Nephron progenitor cell (in vitro differentiated cells): ENCODE measurements around the gene C16orf82.

Experiments
- DNase-seq: peaks from one replicate; pipeline ENCODE4 v3.0.0; 2021
- H3K27ac Mint-ChIP-seq: 2 replicates; pipeline ENCODE4 v1.8.0; 2021; ENCODE audit warnings: mild to moderate bottlenecking, moderate library complexity, mixed read lengths
- H3K27me3 Mint-ChIP-seq: 2 replicates; pipeline ENCODE4 v1.8.0; 2021; ENCODE audit warnings: mild to moderate bottlenecking, low read depth, mixed read lengths; ENCODE audit not compliant: poor library complexity
- H3K36me3 Mint-ChIP-seq: 2 replicates; pipeline ENCODE4 v1.8.0; 2021; ENCODE audit warnings: low read depth, mixed read lengths
- H3K4me1 Mint-ChIP-seq: 2 replicates; pipeline ENCODE4 v1.8.0; 2021; ENCODE audit warnings: mixed read lengths
- H3K4me3 Mint-ChIP-seq: 2 replicates; pipeline ENCODE4 v1.8.0; 2021; ENCODE audit warnings: mild to moderate bottlenecking, moderate library complexity, mixed read lengths
- H3K9me3 Mint-ChIP-seq: 2 replicates; pipeline ENCODE4 v1.8.0; 2021; ENCODE audit warnings: mild to moderate bottlenecking, moderate library complexity, mixed read lengths
- CTCF ChIP-seq: fragments of 200-600 bp; sonication (generic); IDR thresholded peaks from 2 replicates; pipeline ENCODE4 v1.5.0; 2021; ENCODE audit warnings: antibody characterized with exemption

C16orf82 gene

GRCh38 chr16:27096375-27096774 lies 29.6 kb downstream of the C16orf82 start:
- Mint-ChIP-seq H3K4me3 (no peak overlapping the region), H3K9me3 (peaks cover 12% of the 10 kb centered on the region), H3K27ac (no peak overlapping the region), H3K36me3 (no peaks in the 10 kb centered on the region), H3K4me1 (no peaks in the 10 kb centered on the region), H3K27me3 (peaks cover 11% of the 10 kb centered on the region)
- no peak for TF ChIP-seq CTCF
- DNase-seq: no peak

- Mint-ChIP-seq H3K9me3 (peaks cover 12% of the 10 kb centered on the region), H3K27me3 (peaks cover 7% of the 10 kb centered on the region), H3K4me1 (no peaks in the 10 kb centered on the region), H3K4me3 (no peak overlapping the region), H3K27ac (no peak overlapping the region), H3K36me3 (no peaks in the 10 kb centered on the region)
- no peak for DNase-seq
- TF ChIP-seq CTCF: no peak
These were observed 31.1 kb downstream of the C16orf82 start for GRCh38 chr16:27097800-27098230.

- Mint-ChIP-seq H3K36me3 (no peaks in the 10 kb centered on the region), H3K27ac (no peak overlapping the region), H3K4me1 (no peaks in the 10 kb centered on the region), H3K4me3 (no peak overlapping the region), H3K27me3 (peaks cover 6% of the 10 kb centered on the region), H3K9me3 (peaks cover 12% of the 10 kb centered on the region)
- no peak for DNase-seq
- TF ChIP-seq CTCF: no peak
These were observed 31.8 kb downstream of the C16orf82 start for GRCh38 chr16:27098366-27099049.

GRCh38 chr16:27102701-27103575 lies 36.2 kb downstream of the C16orf82 start:
- Mint-ChIP-seq H3K4me1 (peaks cover 15% of the 10 kb centered on the region), H3K36me3 (no peaks in the 10 kb centered on the region), H3K27ac (no peak overlapping the region), H3K9me3 (no peaks in the 10 kb centered on the region), H3K27me3 (peaks cover 3% of the 10 kb centered on the region), H3K4me3 (no peak overlapping the region)
- no peak for DNase-seq
- TF ChIP-seq CTCF: no peak

- H3K27ac Mint-ChIP-seq: no peak overlapping the region
- no peak for TF ChIP-seq CTCF
- peaks cover 17% of the 10 kb centered on the region for H3K4me1 Mint-ChIP-seq
- H3K4me3 Mint-ChIP-seq: no peak overlapping the region
- DNase-seq: no peak
- no peaks in the 10 kb centered on the region for H3K36me3 Mint-ChIP-seq
- no peaks in the 10 kb centered on the region for H3K9me3 Mint-ChIP-seq
- H3K27me3 Mint-ChIP-seq: peaks cover 3% of the 10 kb centered on the region
These were observed 37.2 kb downstream of the C16orf82 start for GRCh38 chr16:27103954-27104353.
